IPS-18c (cell line): Measurements from ENCODE around the gene PBX1.

ENCODE experiments used
- H3K4me3 ChIP-seq: 2 replicates; pipeline ENCODE4 v1.7.0; 2013; ENCODE audit warnings: low read depth, mild to moderate bottlenecking, low read length, moderate library complexity; ENCODE audit not compliant: insufficient read depth
- H3K9me3 ChIP-seq: one replicate; pipeline ENCODE4 v1.6.1; 2013; ENCODE audit warnings: mild to moderate bottlenecking, low read length, moderate library complexity; ENCODE audit not compliant: control insufficient read depth, insufficient read depth

The PBX1 gene

GRCh38 chr1:164780111-164780812 lies 221.3 kb downstream of the PBX1 start:
- Histone ChIP-seq H3K9me3 (no peaks in the 10 kb centered on the region), H3K4me3 (no peak overlapping the region)

- Histone ChIP-seq H3K9me3 (no peaks in the 10 kb centered on the region), H3K4me3 (no peak overlapping the region)
Observed at GRCh38 chr1:164780863-164781262, 221.9 kb downstream of the PBX1 start.

GRCh38 chr1:164781972-164782371 lies 223.0 kb downstream of the PBX1 start:
- no peak overlapping the region for H3K4me3 ChIP-seq
- H3K9me3 ChIP-seq, result no peaks in the 10 kb centered on the region

- no peaks in the 10 kb centered on the region for H3K9me3 ChIP-seq
- no peak overlapping the region for H3K4me3 ChIP-seq
Observed at GRCh38 chr1:164783778-164784555, 225.0 kb downstream of the PBX1 start.

- no peak overlapping the region for H3K4me3 ChIP-seq
Observed at GRCh38 chr1:164784960-164785359, 226.0 kb downstream of the PBX1 start.

GRCh38 chr1:164785841-164786534 lies 227.0 kb downstream of the PBX1 start:
- Histone ChIP-seq H3K4me3 (no peak overlapping the region), H3K9me3 (no peaks in the 10 kb centered on the region)

More at GRCh38 chr1:164784960-164785359, 226.0 kb downstream of the PBX1 start:
- H3K9me3 ChIP-seq, result no peaks in the 10 kb centered on the region

- no peak overlapping the region for H3K4me3 ChIP-seq
- no peaks in the 10 kb centered on the region for H3K9me3 ChIP-seq
Observed at GRCh38 chr1:164786980-164787833, 228.2 kb downstream of the PBX1 start.

GRCh38 chr1:164787834-164788231 lies 228.8 kb downstream of the PBX1 start:
- H3K4me3 ChIP-seq, result no peak overlapping the region

GRCh38 chr1:164790081-164790480 lies 231.1 kb downstream of the PBX1 start:
- Histone ChIP-seq H3K9me3 (no peaks in the 10 kb centered on the region), H3K4me3 (no peak overlapping the region)

More at GRCh38 chr1:164787834-164788231, 228.8 kb downstream of the PBX1 start:
- H3K9me3 ChIP-seq, result no peaks in the 10 kb centered on the region

- no peak overlapping the region for H3K4me3 ChIP-seq
- H3K9me3 ChIP-seq, result no peaks in the 10 kb centered on the region
Observed at GRCh38 chr1:164792410-164793004, 233.5 kb downstream of the PBX1 start.

GRCh38 chr1:164794356-164794755 lies 235.4 kb downstream of the PBX1 start:
- H3K9me3 ChIP-seq, result no peaks in the 10 kb centered on the region
- no peak overlapping the region for H3K4me3 ChIP-seq

- Histone ChIP-seq H3K9me3 (no peaks in the 10 kb centered on the region), H3K4me3 (no peak overlapping the region)
Observed at GRCh38 chr1:164796916-164797315, 237.9 kb downstream of the PBX1 start.

- Histone ChIP-seq H3K9me3 (no peaks in the 10 kb centered on the region), H3K4me3 (no peak overlapping the region)
Observed at GRCh38 chr1:164801246-164801731, 242.3 kb downstream of the PBX1 start.

GRCh38 chr1:164801791-164802502 lies 243.0 kb downstream of the PBX1 start:
- Histone ChIP-seq H3K4me3 (no peak overlapping the region), H3K9me3 (no peaks in the 10 kb centered on the region)

- no peak overlapping the region for H3K4me3 ChIP-seq
- no peaks in the 10 kb centered on the region for H3K9me3 ChIP-seq
Observed at GRCh38 chr1:164802529-164803282, 243.7 kb downstream of the PBX1 start.
